K562 (cell line): Measurements from ENCODE around the gene HDLBP. TPM values are rescaled to one million over a fixed set of nuclear protein-coding genes. Genes with fewer than 3 reads are reported as not detected.

Experiments
- E2F6 ChIP-seq, 2 experiments: IDR thresholded peaks; 2 replicates each; pipeline ENCODE4 v1.6.1; 2011; ENCODE audit warnings: borderline replicate concordance in 1 of 2, control low read depth in 1 of 2, low read depth in 1 of 2, low read length in 1 of 2, mild to moderate bottlenecking in 1 of 2, mixed read lengths in 1 of 2, moderate library complexity in 1 of 2; ENCODE audit not compliant: insufficient read depth in 1 of 2, insufficient read length in 1 of 2, poor library complexity in 1 of 2, severe bottlenecking in 1 of 2; ENCODE audit errors: extremely low read depth in 1 of 2
- MYNN ChIP-seq, 2 experiments: sonication (generic); formaldehyde crosslinking in 1 of 2; IDR thresholded peaks; 2 replicates each; pipeline versions ENCODE4 v1.5.0 to v1.6.1; 2016 to 2020; ENCODE audit warnings: antibody characterized with exemption in 1 of 2, missing genetic modification reagents in 1 of 2
- TAF9B ChIP-seq: fragments of 450-650 bp; IDR thresholded peaks from 2 replicates; pipeline ENCODE4 v1.6.1; 2018; ENCODE audit warnings: mild to moderate bottlenecking; ENCODE audit not compliant: partially characterized antibody
- UBTF ChIP-seq, 2 experiments: IDR thresholded peaks; 2 replicates each; pipeline ENCODE4 v1.6.1; 2012; ENCODE audit warnings: improper control_type of control experiment in 2 of 2, low read depth in 2 of 2, low read length in 2 of 2, borderline replicate concordance in 1 of 2
- polyA plus RNA-seq, 8 experiments: library from polyadenylated mRNA; depleted of rRNA in 4 of 8; stranded (reverse) in 5 of 8; unstranded in 3 of 8; fragments of >200 nt; fragmentation: Nextera tagmentation in 2 of 8; fragmentation: Illumina TruSeq in 1 of 8; extraction: Ambion mirVana in 2 of 8; extraction: Trizol in 1 of 8; gene quantifications; 2 replicates each; pipeline versions ENCODE4 v1.2.1 to v1.2.3, GENCODE V29; 2011 to 2014; ENCODE audit warnings: inconsistent platforms in 1 of 8, missing spikeins in 1 of 8
- total RNA-seq, 7 experiments: library from RNA; depleted of rRNA in 6 of 7; stranded (reverse); fragments of >200 nt in 6 of 7; fragmentation: Illumina TruSeq in 2 of 7; extraction: Trizol in 2 of 7; gene quantifications; 2 replicates each; pipeline versions ENCODE4 v1.2.1 to v1.2.3, GENCODE V29; 2011 to 2021; ENCODE audit warnings: low replicate concordance in 1 of 7

The HDLBP gene
- total and polyA plus RNA-seq, 9 of the 15 experiments (the other 6 are each of a cell fraction or from before 2014, with no cell fraction given), result 24.4 to 378 (median 146) TPM

GRCh38 chr2:241189093-241189855 is 126.2 kb downstream of the HDLBP start (continued):
- TF ChIP-seq UBTF (IDR thresholded peaks at IDR 0.05; ENCODE audit: borderline replicate concordance in 1 of 2, low read depth in 2 of 2, low read length in 2 of 2), result no peak
- no peak for TF ChIP-seq MYNN (IDR thresholded peaks at IDR 0.05)
- TF ChIP-seq MYNN (CRISPR knock-in tag; IDR thresholded peaks at IDR 0.05), result no peak
- TF ChIP-seq E2F6 (IDR thresholded peaks at IDR 0.05; ENCODE audit: borderline replicate concordance in 1 of 2, extremely low read depth in 1 of 2, insufficient read depth in 1 of 2, insufficient read length in 1 of 2, low read depth in 1 of 2, low read length in 1 of 2, poor library complexity in 1 of 2, severe bottlenecking in 1 of 2), result no peak
- no peak for TF ChIP-seq TAF9B
